ENCODE data around the gene CXorf65.

Gene CXorf65

DNA sequence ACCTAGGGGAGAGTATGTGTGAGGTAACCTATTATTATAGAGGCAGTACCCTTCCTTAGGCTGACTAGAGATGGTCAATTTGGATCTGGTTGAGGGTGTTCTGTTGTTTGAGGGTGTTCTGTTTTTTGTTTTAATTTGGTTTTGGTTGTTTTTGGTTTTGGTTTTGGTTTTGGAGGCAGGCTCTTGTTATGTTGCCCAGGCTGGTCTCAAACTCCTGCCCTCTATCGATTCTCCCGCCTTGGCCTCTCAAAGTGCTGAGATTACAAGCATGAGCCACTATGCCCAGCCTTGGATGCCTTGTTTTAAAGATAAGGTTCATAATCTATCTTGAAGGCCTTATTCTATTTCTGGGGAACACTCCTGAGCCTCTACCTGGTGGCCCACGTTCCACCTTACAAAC, 912 bp downstream of the CXorf65 start:
- no peak for DNase-seq

DNA sequence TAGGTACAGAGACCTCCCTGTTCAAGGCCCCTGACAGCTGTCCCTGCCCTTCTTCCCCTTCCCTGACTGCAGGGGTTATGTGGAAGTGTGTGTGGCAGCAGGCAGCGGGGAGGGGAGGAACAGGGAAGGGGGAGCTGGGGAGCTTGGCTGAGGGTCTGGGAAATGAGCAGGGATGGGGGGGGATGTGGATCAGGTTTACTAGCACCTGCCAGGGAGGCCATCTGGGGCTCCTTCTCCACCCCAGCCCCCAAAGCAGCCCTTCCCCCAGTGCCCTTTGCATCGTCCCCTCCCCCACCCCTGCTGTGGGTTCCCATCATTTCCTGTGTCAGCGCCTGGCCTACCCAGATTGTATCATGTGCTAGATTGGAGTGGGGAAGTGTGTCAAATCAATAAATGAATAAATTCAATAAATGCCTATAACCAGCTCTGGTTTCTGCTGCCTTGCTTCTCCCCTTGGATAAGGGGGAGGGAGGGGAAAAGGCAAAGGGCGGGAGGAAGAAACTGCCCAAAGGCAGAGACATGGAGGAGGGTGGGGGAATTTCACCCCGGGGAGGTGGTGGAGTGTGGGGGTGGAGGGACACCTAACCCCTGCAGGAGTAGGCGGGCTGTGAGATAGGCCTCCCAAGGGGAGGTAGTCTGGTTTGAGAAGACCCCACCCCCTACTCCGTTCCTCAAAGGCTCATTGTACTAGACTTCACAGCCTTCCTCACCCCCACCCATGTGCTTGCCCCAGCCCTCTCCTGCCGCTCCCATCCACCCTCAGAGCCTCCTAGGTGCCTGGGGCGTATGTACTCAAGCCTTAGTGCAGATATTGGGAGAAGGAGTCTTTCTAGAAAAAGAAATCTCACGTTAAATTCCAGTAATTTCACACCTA, 3.2 kb downstream of the CXorf65 start:
- DNase-seq: peak; percentile 29

DNA sequence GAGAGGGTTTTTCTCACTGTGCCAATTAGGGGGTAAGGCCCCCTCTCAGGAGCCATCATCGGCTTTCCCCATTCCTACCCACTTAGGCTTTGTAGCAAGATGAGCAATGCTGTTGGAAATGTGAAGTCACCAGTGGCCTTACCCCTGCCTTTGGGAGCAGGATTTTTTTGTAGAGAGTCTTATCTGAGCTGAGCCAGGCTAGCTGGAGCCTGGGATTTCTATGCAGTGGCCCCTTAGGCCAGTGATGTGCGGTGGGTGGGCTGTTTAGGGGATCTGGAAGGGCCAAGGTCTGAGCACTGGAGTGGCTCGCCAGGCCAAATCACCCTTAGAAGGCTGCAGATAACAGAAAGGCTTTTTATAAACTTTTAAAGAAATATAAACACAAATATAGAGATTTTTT, 4.2 kb downstream of the CXorf65 start:
- DNase-seq: no peak

DNA sequence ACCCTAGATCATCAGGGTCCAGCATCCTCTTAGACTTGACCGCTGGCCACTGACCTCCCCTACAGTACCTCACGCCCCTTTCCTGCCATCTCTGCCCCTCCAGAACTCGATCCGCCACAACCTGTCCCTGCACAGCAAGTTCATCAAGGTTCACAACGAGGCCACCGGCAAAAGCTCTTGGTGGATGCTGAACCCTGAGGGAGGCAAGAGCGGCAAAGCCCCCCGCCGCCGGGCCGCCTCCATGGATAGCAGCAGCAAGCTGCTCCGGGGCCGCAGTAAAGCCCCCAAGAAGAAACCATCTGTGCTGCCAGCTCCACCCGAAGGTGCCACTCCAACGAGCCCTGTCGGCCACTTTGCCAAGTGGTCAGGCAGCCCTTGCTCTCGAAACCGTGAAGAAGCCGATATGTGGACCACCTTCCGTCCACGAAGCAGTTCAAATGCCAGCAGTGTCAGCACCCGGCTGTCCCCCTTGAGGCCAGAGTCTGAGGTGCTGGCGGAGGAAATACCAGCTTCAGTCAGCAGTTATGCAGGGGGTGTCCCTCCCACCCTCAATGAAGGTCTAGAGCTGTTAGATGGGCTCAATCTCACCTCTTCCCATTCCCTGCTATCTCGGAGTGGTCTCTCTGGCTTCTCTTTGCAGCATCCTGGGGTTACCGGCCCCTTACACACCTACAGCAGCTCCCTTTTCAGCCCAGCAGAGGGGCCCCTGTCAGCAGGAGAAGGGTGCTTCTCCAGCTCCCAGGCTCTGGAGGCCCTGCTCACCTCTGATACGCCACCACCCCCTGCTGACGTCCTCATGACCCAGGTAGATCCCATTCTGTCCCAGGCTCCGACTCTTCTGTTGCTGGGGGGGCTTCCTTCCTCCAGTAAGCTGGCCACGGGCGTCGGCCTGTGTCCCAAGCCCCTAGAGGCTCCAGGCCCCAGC, 5.7 kb downstream of the CXorf65 start:
- no peak for DNase-seq

DNA sequence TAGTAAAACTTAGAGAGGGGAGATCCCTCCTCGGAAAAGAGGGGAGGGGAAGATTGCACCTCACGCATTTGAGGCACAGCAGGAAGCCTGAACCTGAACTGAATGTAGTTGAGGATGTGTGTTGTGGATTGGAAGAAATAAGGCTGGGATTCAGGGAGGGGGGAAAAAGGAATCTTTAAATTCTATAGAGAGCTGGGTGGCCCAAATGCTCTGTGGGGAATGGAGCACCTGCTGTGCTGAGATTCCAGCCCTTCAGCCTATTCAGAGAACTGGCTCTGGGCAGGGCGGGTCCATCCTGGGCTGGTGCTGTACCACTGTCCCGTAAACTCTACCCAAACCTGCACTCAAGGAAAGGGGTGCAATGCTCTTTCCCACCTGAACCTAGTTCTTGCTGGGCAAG, 6.8 kb downstream of the CXorf65 start:
- DNase-seq: no peak

DNA sequence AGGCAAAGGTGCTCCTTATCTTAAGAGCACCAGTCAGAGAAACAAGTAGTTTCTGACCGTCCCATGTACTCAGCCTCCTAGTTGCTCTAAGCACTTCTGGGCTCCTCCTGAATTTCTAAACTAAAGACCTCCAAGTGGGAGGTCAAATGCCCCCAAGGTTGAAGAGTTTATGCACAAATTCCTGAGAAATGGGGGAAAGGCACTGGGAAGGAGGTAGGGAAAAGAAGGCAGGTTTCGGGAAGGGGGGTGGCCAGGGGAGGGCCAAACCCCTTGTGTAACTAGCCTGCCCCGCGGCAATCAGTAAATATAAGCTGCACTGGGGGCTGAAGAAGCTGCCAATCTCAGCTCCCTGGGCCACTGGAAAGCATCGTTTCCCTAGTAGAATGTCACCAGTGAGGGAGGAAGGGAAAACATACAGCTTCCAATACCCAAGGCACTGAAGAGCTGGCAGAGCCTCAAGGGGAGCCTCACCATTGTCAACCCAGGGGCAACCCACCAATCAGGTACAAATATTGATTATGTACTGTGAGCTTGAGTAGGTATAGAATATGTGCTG, 7.5 kb downstream of the CXorf65 start:
- DNase-seq: no peak

DNA sequence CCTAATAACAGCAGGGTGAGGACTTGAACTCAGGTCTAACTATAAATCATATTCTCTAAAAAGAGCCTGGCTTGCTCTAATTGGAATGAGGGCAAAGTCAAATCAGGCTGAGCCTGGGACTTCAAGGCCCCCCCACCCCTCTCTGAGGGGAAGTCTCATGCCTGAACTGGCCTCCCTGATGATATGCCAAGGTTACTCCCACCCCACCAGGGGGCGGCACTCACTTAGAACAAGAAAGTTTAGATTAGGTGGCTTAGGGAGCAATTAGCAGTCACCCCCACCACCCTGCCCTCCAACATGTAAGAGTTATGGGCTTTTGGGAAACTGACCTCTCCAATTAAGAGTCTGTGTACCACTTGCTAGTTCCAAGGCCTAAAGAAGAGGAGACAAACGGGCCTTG, 8.2 kb downstream of the CXorf65 start:
- peak; percentile 73 for DNase-seq

DNA sequence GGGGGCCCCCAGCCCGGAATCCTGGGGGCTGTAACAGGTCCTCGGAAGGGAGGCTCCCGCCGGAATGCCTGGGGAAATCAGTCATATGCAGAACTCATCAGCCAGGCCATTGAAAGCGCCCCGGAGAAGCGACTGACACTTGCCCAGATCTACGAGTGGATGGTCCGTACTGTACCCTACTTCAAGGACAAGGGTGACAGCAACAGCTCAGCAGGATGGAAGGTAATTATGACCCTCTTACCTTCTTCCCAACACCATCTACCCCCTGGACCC, 9.8 kb downstream of the CXorf65 start:
- no peak for DNase-seq

DNA sequence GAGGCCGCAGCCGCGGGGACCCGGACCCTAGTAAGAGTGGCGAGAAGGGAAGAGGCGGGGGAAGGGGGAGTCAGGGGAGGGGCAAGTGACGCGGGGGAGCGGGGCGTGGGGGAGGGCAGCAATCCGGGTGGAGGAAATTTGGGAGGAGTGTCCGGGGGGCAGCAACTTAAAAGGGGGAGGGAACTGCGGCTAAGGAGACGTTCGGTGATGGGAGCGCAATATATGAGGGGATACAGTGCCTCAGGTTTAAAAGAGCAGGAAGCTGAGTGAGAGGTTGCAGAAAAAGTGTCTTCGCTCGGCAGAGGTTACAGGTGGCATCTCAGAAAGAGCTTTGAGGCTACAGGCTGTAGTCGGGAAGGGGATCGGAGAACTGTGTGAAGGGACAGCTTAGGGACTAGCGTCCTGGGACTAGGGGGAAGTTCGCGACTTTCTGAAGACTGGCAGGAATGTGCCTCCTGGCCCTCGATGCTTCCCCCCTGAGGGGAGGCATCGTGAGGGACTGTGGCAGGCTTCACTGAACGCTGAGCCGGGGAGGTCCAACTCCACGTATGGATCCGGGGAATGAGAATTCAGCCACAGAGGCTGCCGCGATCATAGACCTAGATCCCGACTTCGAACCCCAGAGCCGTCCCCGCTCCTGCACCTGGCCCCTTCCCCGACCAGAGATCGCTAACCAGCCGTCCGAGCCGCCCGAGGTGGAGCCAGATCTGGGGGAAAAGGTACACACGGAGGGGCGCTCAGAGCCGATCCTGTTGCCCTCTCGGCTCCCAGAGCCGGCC, 10.4 kb downstream of the CXorf65 start:
- no peak for DNase-seq

DNA sequence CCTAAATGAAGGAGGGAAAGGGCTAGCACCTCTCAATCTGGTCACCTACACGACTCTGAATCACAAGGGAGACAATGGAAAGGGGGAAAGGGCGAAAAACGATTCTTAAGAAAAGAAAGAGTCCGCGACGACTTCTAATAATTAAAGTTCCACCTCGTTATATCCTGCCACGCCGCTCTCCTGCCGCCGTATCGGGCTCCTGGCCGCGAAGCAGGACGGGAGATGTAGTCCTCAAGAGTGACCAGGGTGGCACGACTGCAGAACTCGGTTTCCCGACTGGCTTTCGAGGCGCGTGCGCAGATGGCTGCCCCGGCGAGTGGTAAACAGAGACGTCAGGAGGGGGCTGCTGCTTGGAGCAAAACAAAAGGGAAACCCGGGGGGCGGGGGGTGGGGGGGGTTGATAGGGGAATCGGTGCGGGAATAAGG, 11.0 kb downstream of the CXorf65 start, which contains the start of gene FOXO4:
Gene FOXO4 (plus strand): TSS at position 297 of the 426 bp plus-strand sequence. CDS start 678 bp downstream, outside the sequence.
- DNase-seq: peak; percentile 83

DNA sequence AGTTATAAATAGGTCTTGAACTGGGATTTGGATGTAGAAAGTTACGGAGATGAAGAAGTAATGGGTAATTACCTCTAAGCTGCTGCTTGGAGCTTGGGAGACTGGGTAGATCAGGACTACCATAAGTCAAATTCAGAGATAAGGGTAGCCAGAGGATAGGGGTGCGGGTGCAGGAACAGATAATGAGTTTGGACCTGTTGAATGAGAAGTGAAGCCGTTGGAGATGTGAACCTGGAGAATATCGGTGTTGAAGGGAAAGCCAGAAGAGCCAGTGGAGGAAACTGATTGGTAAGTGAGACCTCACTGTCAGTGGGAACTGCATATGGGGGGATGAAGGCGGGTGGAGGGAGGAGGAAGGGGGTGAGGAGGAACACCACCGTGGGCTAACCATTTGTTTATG, 11.5 kb downstream of the CXorf65 start:
- no peak for DNase-seq

DNA sequence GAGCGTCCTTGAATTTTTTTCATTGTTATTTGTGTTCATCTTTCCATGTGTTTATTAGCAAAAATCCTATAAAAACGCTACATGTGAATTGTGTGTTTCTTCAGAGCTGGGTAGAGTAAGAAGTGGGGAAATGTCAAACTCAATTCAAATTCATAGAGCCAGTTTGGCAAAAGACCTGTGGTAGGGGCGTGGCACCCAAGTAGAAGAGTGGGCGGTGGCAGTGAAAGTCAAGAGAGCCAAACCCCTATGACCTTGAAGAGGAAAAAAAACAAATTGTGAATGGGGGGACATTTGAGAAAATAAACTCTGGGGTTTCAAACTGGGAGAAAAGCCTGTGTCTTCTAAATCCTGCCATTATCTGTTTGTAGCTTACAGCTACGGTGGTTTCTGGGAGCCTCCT, 15.3 kb downstream of the CXorf65 start:
- DNase-seq: no peak

DNA sequence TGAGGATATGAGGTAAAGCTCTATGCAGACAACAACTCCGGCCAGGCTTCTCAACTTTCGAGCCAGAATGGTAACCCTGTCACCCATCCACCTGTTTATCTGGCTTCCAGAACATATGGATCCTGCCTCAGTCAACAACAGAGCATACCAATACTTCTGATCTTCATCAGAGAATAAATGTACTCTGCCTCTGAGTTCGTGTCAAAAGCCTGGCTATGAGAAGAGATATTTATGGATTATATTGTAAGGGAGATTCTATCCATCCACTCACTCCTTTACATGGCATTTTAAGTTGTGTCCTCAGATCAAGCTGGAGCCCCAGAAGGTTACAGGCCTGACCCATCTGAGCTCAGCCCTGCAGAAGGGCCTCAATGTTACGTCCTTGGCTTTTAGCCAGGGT, 20.6 kb downstream of the CXorf65 start:
- no peak for DNase-seq

DNA sequence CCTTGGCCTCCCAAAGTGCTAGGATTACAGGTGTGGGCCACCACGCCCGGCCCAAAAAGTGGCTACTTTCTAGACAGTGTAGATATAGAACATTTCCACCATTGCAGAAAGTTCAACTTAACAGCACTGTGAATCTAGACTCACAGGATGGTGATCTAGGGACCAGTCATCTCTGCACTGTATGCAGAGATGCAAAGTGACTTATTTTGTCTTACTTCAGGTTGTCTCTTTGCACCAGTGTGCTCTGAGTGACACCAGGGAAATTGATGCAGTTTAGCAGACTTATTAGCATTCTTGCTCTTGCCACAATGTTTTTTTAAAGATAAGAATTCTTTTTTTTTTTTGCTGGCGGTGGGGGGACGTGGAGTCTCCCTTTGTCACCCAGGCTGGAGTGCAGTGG, 23.7 kb downstream of the CXorf65 start:
- no peak for DNase-seq

DNA sequence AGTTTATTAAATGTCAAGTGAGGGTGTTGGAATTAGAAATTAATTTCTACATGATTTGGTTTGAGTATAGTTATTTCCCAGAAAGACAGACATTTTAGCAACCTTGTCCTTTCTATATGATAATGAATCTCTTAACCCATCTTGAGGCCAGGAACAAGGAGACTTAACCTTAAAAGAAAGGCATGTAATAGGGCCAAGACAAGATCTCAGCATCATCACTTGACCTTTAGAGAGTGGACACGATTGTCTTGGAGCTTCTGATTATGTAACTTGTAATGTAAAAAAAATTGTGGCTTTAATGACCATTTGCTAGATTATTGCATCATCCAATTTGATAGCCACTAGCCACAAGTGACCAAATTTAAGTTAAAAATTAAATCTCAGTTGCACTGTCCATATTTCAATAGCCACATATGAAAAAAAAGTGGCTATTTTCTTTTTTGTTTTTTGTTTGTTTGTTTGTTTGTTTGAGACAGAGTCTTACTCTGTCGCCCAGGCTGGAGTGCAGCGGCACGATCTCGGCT, 24.4 kb downstream of the CXorf65 start:
- no peak for DNase-seq

DNA sequence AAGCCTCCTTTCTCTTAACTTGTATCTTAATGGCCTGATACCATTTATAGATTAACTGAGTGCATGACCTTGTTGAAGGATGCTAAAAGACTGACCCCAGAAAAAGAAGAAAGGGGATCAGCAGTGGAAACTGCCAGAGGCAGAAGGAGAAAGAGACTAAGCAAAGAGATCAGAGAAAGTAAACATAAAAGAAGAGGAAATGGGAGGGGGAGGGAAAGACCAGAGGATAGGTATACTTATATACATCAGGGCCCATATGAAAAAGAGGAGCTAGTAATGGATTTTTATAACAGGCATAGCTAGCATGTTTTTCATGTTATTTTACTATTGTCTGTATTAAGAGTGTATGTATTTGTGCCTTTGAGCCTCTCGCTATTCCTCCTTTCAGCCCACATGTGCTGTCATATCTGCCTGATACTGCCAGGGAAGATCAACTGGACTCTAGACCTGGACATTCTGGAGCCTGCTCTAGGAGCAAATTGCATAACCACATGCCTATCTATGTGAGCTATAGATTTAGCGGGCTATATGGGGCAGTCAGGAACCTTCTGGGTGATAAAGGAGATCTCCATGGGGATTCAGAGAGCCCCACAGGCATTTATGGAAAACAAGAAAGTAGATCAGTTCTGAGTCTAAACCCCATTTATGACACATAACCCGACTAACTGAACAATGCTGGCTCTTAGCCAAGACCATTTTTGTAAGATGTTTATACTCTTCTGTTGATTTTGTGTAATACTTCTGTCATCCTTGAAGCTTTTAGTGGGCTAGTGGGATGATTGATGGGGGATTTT, 25.0 kb downstream of the CXorf65 start:
- no peak for DNase-seq

DNA sequence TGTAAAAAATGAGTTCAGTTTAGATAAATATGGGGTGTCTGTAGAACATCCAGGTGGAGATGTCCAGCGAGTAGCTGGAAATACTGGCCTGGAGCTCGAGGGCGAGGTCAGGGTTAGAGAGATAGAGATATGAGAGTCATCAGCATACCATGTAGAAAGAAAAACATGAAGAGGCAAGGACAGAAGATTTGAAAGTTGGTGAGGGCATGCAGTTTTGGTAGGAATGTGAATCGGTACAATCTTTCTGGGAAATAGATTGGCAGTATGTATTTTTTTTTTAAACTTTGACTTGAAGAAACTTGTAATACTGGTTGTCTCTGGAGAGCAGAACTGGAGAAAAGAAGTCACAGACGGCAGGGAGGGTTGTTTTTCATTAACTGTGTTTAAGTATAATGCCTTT, 36.0 kb downstream of the CXorf65 start:
- no peak for DNase-seq

DNA sequence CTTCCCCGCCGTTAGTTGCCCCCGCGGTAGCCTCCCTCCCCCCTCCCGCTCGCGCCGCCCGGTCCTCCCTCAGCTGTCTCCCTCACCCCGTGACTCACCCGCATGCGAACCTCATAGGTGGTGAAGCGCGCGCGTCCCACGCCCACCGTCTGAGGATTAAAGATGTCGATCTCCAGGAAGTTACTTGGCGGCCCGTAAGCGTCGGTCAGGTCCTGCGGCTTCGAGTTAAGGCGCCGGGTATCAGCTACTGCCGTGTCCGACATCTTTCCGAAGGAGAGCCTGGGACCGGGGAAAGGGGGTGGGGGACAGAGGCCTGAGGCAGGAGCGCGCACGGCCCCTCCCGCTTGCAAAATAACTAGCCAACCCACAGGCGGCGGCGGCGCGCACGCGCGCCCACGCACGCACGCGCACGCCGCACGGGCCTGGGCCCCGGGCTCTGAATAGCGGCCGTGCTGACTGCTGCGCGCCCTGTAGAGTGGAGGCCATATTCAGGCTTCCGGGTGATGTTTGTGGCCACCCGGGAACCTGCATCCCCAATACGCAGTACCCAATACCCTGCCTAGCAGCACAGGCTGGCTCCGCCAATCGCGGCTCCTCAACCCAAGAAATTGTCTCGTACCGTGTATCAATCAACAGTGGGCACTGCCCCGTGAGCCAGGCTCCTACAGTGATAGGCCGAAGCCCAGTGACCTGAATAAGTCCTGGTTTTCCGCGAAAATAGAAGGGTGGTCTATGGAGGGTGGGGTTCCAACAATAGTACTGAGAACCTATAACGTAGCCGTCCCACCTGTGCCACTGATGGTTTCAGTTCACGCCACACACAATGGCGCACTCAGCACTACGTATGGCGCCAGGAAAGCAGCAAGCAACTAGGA, 38.3 kb downstream of the CXorf65 start, which contains the start of gene SNX12:
Gene SNX12 (minus strand): TSS at position 291 of the 875 bp plus-strand sequence. CDS start 28 bp downstream, at position 263.
- peak; percentile 77 for DNase-seq

DNA sequence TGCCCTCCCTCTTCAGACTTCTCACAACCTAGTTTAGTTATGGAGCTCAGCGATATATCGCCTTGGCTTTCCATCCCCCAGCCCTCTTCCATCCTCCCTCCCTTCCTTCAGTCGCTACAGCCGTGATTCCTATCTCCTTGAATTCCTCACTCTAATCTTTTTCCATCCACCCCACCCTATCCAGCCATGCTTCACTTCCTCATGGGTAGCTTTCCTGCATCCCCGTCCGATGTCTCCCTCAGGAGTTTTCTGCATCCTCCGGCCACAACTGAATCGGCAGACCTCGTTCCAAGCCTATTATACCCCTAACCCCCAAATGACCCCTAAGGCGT, 38.9 kb downstream of the CXorf65 start:
- DNase-seq: no peak

DNA sequence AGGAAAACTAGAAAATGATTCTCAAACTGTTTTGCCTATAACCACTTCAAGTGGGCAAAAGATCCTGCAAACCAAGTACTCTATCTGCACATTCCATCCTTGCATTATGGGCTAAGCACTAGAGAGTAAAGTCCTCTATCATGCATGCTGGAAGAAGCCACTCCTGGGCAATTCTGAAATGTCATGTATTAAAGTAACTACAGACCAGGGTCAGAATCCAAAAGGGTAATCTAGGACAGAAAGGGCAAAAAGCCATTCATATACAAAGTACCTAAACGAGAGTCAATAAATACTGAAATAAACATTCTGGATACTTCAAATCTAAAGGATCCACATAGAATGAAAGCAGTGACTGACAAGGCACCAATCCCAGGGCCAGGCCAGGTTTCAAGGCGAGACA, 39.5 kb downstream of the CXorf65 start:
- DNase-seq: no peak

DNA sequence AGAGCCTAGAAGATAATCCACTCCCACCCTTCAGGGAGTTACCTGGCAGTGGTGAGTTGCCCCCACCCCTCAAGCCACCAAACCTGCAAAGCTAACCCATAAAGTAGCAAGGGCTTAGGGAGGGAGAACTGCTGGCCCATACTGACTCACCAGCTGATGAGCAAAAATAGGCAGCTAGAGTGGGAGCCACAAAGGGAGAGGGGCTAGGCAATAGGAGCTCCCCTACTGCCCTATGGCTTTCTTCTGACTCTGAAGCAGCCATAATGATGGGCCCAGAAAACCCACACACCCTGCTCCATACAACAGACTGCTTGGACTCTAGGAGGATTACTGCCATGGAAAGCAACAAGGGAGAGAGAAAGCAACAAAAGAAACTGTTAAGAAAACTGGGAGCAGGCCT, 46.4 kb downstream of the CXorf65 start:
- no peak for DNase-seq
